SK-N-MC (cell line): Measurements from ENCODE around the gene SAMD8.

Source experiments
- EZH2 ChIP-seq: fragments of 200-600 bp; sonication (generic); IDR thresholded peaks from one replicate; pipeline ENCODE4 v1.6.1; 2017; ENCODE audit warnings: antibody characterized with exemption
- FOXP2 ChIP-seq: optimal IDR thresholded peaks from 2 replicates; pipeline ENCODE3; 2011; ENCODE audit warnings: mild to moderate bottlenecking, moderate library complexity; ENCODE audit not compliant: insufficient read depth; ENCODE audit errors: extremely low read length, control extremely low read depth
- POLR2AphosphoS5 ChIP-seq: IDR thresholded peaks from 2 replicates; pipeline ENCODE4 v1.6.1; 2012; ENCODE audit warnings: mild to moderate bottlenecking, low read depth, low read length, borderline replicate concordance

DNA sequence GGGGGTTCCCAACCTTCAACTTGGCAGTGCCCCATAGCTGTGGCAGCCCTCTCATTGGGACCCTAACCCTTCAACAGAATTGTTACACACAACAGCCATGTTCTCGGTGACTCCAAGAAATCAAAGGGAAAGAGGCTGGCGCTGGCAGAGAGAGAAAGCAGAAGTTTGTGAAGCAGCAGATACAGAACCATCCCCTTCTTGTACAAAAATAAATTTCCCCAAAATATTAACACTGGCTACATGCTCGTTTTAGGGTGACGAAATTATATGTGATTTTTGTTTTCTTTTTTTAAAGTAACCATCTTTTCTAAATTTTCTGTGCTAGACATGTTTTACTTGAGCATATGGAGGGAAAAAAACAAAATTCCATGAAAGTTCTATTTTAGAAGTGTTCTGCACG, 45.2 kb upstream of the SAMD8 start:
- TF ChIP-seq POLR2AphosphoS5 (no peak), EZH2 (no peak), FOXP2 (no peak)
